ENCODE measurements around the gene WBP2. TPM values are rescaled to one million over a fixed set of nuclear protein-coding genes. Genes with fewer than 3 reads are reported as not detected.

WBP2 gene
- total RNA-seq, 2 experiments from 2014 or later, result 98.5 to 114 TPM

DNA sequence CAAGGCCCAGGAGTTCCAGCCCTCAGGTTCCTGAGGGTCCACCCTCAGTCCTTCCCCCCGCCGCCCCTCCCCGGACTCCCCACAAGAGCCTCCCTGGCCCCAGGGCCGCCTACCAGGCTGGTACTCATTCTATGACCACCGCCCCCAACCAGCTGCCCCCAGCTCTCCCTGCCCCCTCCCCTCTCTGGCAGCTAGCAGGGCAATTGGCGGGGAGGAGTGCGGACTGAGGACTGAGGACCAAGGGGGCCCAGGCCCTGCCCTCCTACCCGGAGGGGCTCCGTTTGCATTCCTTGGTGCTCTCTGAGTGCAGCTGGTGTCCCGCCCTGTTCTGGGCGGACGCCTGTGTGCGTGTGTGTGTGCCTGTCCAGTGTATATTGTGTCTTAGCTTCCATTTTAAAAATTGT, 30.0 kb downstream of the WBP2 start:
- Histone ChIP-seq H3K4me3 (ENCODE audit: low read length) (no peak overlapping the region), H3K27me3 (ENCODE audit: control insufficient read depth in 1 of 2, insufficient read depth in 2 of 2, low read length in 2 of 2) (no peaks in the 10 kb centered on the region), H3K9me3 (ENCODE audit: control insufficient read depth in 1 of 2, insufficient read depth in 1 of 2, low read length in 2 of 2) (peaks cover 0 to 4% of the 10 kb centered on the region in 2 experiments), H3K36me3 (ENCODE audit: insufficient read depth, low read length) (peaks cover 65% of the 10 kb centered on the region), H3K27ac (ENCODE audit: low read depth in 1 of 2, low read length in 2 of 2) (peak overlapping the region in 1 of 2 donors; percentile 41), H3K4me1 (ENCODE audit: insufficient read depth, low read length) (peaks cover 46% of the 10 kb centered on the region)
- intact Hi-C loops (cut with DNase I, micrococcal nuclease), result loop anchor here in 1 of 2 experiments (5.0 kb wide), 2 partner anchors 38 to 58 kb away; partner anchors contain the start of gene GALK1
- ATAC-seq (ENCODE audit: poor library complexity) (no peak), DNase-seq (no peak)
- H3K36me3 Mint-ChIP-seq (ENCODE audit: low read depth), result peaks cover 37% of the 10 kb centered on the region
- H3K27ac Mint-ChIP-seq, result no peak overlapping the region
- no peaks in the 10 kb centered on the region for H3K27me3 Mint-ChIP-seq
- ChIA-PET CTCF (interaction anchor here (1.4 to 5.9 kb wide), 2 partner anchors 72 to 76 kb away, joined by 3 to 51 read pairs; no protein-coding TSS in a partner anchor), POLR2A (interaction anchor here (0.8 to 4.2 kb wide), 6 partner anchors 11 to 45 kb away, joined by 3 to 30 read pairs (median 6); partner anchors contain the start of genes UNK and WBP2)
- H3K4me3 Mint-ChIP-seq, result no peak overlapping the region
- peaks cover 27% of the 10 kb centered on the region for H3K4me1 Mint-ChIP-seq (ENCODE audit: low read depth)
- TF ChIP-seq, protein P1, sequence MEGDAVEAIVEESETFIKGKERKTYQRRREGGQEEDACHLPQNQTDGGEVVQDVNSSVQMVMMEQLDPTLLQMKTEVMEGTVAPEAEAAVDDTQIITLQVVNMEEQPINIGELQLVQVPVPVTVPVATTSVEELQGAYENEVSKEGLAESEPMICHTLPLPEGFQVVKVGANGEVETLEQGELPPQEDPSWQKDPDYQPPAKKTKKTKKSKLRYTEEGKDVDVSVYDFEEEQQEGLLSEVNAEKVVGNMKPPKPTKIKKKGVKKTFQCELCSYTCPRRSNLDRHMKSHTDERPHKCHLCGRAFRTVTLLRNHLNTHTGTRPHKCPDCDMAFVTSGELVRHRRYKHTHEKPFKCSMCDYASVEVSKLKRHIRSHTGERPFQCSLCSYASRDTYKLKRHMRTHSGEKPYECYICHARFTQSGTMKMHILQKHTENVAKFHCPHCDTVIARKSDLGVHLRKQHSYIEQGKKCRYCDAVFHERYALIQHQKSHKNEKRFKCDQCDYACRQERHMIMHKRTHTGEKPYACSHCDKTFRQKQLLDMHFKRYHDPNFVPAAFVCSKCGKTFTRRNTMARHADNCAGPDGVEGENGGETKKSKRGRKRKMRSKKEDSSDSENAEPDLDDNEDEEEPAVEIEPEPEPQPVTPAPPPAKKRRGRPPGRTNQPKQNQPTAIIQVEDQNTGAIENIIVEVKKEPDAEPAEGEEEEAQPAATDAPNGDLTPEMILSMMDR (IDR thresholded peaks at IDR 0.05), result no peak
- no peaks in the 10 kb centered on the region for H3K9me3 Mint-ChIP-seq

DNA sequence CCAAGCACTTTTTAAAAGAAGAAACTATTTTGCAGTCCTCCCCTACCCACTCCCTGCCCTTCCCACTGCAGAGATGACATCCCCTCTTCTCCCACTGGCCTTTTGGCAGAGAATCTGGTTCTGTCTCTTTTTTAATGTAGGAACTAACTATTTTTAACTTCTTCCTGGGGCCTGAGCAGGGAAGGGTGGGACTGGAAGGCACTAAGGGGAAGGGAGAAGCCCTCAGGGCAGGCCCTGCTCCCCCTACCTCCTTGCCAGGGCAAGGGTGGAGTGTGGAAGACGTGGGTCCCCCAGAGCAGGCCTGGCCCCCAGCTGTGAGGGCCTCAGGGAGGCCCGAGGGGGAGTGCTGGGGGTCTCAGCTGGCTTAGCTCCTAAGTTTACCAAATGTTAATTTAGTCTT, 30.5 kb downstream of the WBP2 start:
- POLR2A ChIA-PET, result interaction anchor here (0.8 to 4.2 kb wide), 6 partner anchors 10 to 45 kb away, joined by 3 to 30 read pairs (median 6); partner anchors contain the start of genes UNK and WBP2
- peaks cover 65% of the 10 kb centered on the region for H3K36me3 ChIP-seq (ENCODE audit: insufficient read depth, low read length)
- CTCF ChIA-PET, result interaction anchor here (1.4 kb wide), 1 partner anchor 75 kb away, joined by 3 read pairs; no protein-coding TSS in a partner anchor
- H3K4me3 Mint-ChIP-seq, result no peak overlapping the region
- peak overlapping the region in 1 of 2 donors; percentile 41 for H3K27ac ChIP-seq (ENCODE audit: low read depth in 1 of 2, low read length in 2 of 2)
- TF ChIP-seq, protein P1 (IDR thresholded peaks at IDR 0.05), result no peak
- intact Hi-C loops (cut with DNase I, micrococcal nuclease), result loop anchor here in 1 of 2 experiments (5.0 kb wide), 2 partner anchors 37 to 57 kb away; partner anchors contain the start of gene GALK1
- H3K27me3 ChIP-seq (ENCODE audit: control insufficient read depth in 1 of 2, insufficient read depth in 2 of 2, low read length in 2 of 2), result no peaks in the 10 kb centered on the region
- no peaks in the 10 kb centered on the region for H3K27me3 Mint-ChIP-seq
- no peaks in the 10 kb centered on the region for H3K9me3 Mint-ChIP-seq
- peaks cover 0 to 4% of the 10 kb centered on the region in 2 experiments for H3K9me3 ChIP-seq (ENCODE audit: control insufficient read depth in 1 of 2, insufficient read depth in 1 of 2, low read length in 2 of 2)
- peaks cover 27% of the 10 kb centered on the region for H3K4me1 Mint-ChIP-seq (ENCODE audit: low read depth)
- peaks cover 37% of the 10 kb centered on the region for H3K36me3 Mint-ChIP-seq (ENCODE audit: low read depth)
- H3K27ac Mint-ChIP-seq, result no peak overlapping the region
- H3K4me3 ChIP-seq (ENCODE audit: low read length), result no peak overlapping the region
- DNase-seq, result no peak
- peaks cover 45% of the 10 kb centered on the region for H3K4me1 ChIP-seq (ENCODE audit: insufficient read depth, low read length)
- ATAC-seq (ENCODE audit: poor library complexity), result no peak

DNA sequence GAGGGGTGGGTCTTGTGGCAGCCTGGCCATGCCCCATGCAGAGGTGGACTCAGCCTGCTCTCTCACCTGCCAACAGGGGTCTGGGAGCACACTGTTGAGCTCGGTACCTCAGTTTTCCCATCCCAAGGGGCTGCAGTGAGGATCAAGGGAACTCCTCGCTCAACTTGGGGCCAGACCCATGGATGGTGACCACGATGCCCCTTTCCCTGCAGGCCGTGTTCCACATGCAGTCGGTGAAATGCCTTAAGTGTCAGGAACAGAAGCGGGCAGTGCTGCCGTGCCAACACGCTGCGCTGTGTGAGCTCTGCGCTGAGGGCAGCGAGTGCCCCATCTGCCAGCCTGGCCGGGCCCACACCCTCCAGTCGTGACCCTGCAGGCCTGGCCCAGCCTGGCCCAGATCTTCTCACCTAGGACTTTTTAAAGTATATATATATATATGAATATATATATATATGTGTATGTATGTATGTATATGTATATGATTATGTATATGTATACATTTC, 31.0 kb downstream of the WBP2 start:
- Mint-ChIP-seq H3K4me1 (ENCODE audit: low read depth) (peaks cover 27% of the 10 kb centered on the region), H3K9me3 (no peaks in the 10 kb centered on the region), H3K4me3 (no peak overlapping the region), H3K27me3 (no peaks in the 10 kb centered on the region), H3K36me3 (ENCODE audit: low read depth) (peaks cover 40% of the 10 kb centered on the region), H3K27ac (no peak overlapping the region)
- Histone ChIP-seq H3K4me1 (ENCODE audit: insufficient read depth, low read length) (peaks cover 45% of the 10 kb centered on the region), H3K27me3 (ENCODE audit: control insufficient read depth in 1 of 2, insufficient read depth in 2 of 2, low read length in 2 of 2) (no peaks in the 10 kb centered on the region), H3K9me3 (ENCODE audit: control insufficient read depth in 1 of 2, insufficient read depth in 1 of 2, low read length in 2 of 2) (peaks cover 0 to 4% of the 10 kb centered on the region in 2 experiments), H3K36me3 (ENCODE audit: insufficient read depth, low read length) (peaks cover 67% of the 10 kb centered on the region), H3K4me3 (ENCODE audit: low read length) (no peak overlapping the region), H3K27ac (ENCODE audit: low read depth in 1 of 2, low read length in 2 of 2) (no peak overlapping the region)
- DNase-seq, result no peak
- intact Hi-C loops (cut with DNase I, micrococcal nuclease), result no loop called here
- ChIA-PET CTCF (interaction anchor here (1.4 kb wide), 1 partner anchor 75 kb away, joined by 3 read pairs; no protein-coding TSS in a partner anchor), POLR2A (interaction anchor here (0.9 to 4.2 kb wide), 3 partner anchors 20 to 44 kb away, joined by 3 to 25 read pairs (median 14); partner anchors contain the start of gene UNK)
- TF ChIP-seq, protein P1 (IDR thresholded peaks at IDR 0.05), result no peak
- ATAC-seq (ENCODE audit: poor library complexity), result no peak

All from CD4-positive, alpha-beta T cell (primary cell).